GM19452 (cell line): Measurements from ENCODE around the gene ZNF396.

Source experiments
- ATAC-seq: cut with Tn5 transposase; IDR thresholded peaks from one replicate; pipeline ENCODE4 v1.9.1; 2021; ENCODE audit not compliant: unreplicated experiment

The ZNF396 gene

GRCh38 chr18:35343488-35343935 lies 33.6 kb downstream of the ZNF396 start:
- no peak for ATAC-seq

- ATAC-seq = no peak
Observed at GRCh38 chr18:35337286-35337685, 39.9 kb downstream of the ZNF396 start.

GRCh38 chr18:35335866-35336265 lies 41.3 kb downstream of the ZNF396 start:
- ATAC-seq = no peak

GRCh38 chr18:35334821-35335220 lies 42.3 kb downstream of the ZNF396 start:
- ATAC-seq = no peak

GRCh38 chr18:35334212-35334611 lies 42.9 kb downstream of the ZNF396 start:
- no peak for ATAC-seq

- no peak for ATAC-seq
Observed at GRCh38 chr18:35331367-35332087, 45.6 kb downstream of the ZNF396 start.

GRCh38 chr18:35328868-35329267 lies 48.3 kb downstream of the ZNF396 start:
- no peak for ATAC-seq

GRCh38 chr18:35326695-35327387 lies 50.3 kb downstream of the ZNF396 start:
- ATAC-seq = no peak

- no peak for ATAC-seq
Observed at GRCh38 chr18:35324926-35325655, 52.0 kb downstream of the ZNF396 start.

GRCh38 chr18:35322486-35323458 lies 54.4 kb downstream of the ZNF396 start:
- ATAC-seq = no peak
